ENCODE results near the gene PIAS1. TPM values are rescaled to one million over a fixed set of nuclear protein-coding genes. Genes with fewer than 3 reads are reported as not detected.
"Not testable (repeated sequence)": the region's sequence is repeated elsewhere in the genome, so short reads cannot be mapped to it uniquely, and the experiment has no call there.

PIAS1 gene
- total RNA-seq, 4 donors from 2014 or later: 91.6 to 202 (median 111) TPM

- DNase-seq: no peak
- no peaks in the 10 kb centered on the region for H3K36me3 ChIP-seq
- H3K9me3 ChIP-seq: no peaks in the 10 kb centered on the region
- intact Hi-C loops (cut with DNase I): no loop called here
- WGBS, 2 donors: 93% methylated on average over 6 of the region's 6 CpGs
- H3K27ac ChIP-seq: no peak overlapping the region
- TF ChIP-seq POLR2A (IDR thresholded peaks at IDR 0.05) (no peak), CTCF (IDR thresholded peaks at IDR 0.05) (no peak)
- H3K27me3 ChIP-seq: no peaks in the 10 kb centered on the region
- H3K4me1 ChIP-seq: peaks cover 1 to 13% of the 10 kb centered on the region in 2 donors
- no peak overlapping the region for H3K4me3 ChIP-seq (replicated peaks in 1 of 3)
Observed at GRCh38 chr15:68223171-68223570, 169.1 kb downstream of the PIAS1 start.

- Histone ChIP-seq H3K9me3 (no peaks in the 10 kb centered on the region), H3K27me3 (no peaks in the 10 kb centered on the region), H3K27ac (no peak overlapping the region), H3K4me3 (replicated peaks in 1 of 3) (no peak overlapping the region), H3K4me1 (peaks cover 9 to 19% of the 10 kb centered on the region in 2 donors), H3K36me3 (no peaks in the 10 kb centered on the region)
- no peak for DNase-seq
- WGBS, 2 donors: 62 to 96% methylated on average over 3 of the region's 3 CpGs
- intact Hi-C loops (cut with DNase I): no loop called here
- TF ChIP-seq CTCF (IDR thresholded peaks at IDR 0.05) (no peak), POLR2A (IDR thresholded peaks at IDR 0.05) (no peak)
Observed at GRCh38 chr15:68224108-68224507, 170.0 kb downstream of the PIAS1 start.

GRCh38 chr15:68224546-68225250 is 170.6 kb downstream of the PIAS1 start:
- H3K27me3 ChIP-seq: no peaks in the 10 kb centered on the region
- no peak for DNase-seq
- H3K4me1 ChIP-seq: peaks cover 9 to 19% of the 10 kb centered on the region in 2 donors
- H3K36me3 ChIP-seq: no peaks in the 10 kb centered on the region
- H3K4me3 ChIP-seq (replicated peaks in 1 of 3): no peak overlapping the region
- no peak overlapping the region for H3K27ac ChIP-seq
- H3K9me3 ChIP-seq: no peaks in the 10 kb centered on the region
- TF ChIP-seq CTCF (IDR thresholded peaks at IDR 0.05) (no peak), POLR2A (IDR thresholded peaks at IDR 0.05) (no peak)
- 86 to 89% methylated on average over 3 of the region's 3 CpGs for WGBS, 2 donors
- intact Hi-C loops (cut with DNase I): no loop called here

- 95 to 96% methylated on average over 4 of the region's 4 CpGs for WGBS, 2 donors
- H3K27me3 ChIP-seq; H3K36me3 ChIP-seq; H3K27ac ChIP-seq; H3K9me3 ChIP-seq; intact Hi-C loops (cut with DNase I); DNase-seq; H3K4me3 ChIP-seq (replicated peaks in 1 of 3): not testable (repeated sequence)
- peaks cover 13 to 25% of the 10 kb centered on the region in 2 donors for H3K4me1 ChIP-seq
Observed at GRCh38 chr15:68225442-68225841, 171.3 kb downstream of the PIAS1 start.

- no peak overlapping the region for H3K27ac ChIP-seq
- H3K36me3 ChIP-seq: no peaks in the 10 kb centered on the region
- TF ChIP-seq POLR2A (IDR thresholded peaks at IDR 0.05): no peak
- TF ChIP-seq CTCF (IDR thresholded peaks at IDR 0.05): no peak
- H3K4me3 ChIP-seq (replicated peaks in 1 of 3): no peak overlapping the region
- no peaks in the 10 kb centered on the region for H3K27me3 ChIP-seq
- WGBS, 2 donors: 88 to 89% methylated on average over 3 to 9 of the region's 9 CpGs
- intact Hi-C loops (cut with DNase I): no loop called here
- no peaks in the 10 kb centered on the region for H3K9me3 ChIP-seq
- no peak for DNase-seq
- H3K4me1 ChIP-seq: peaks cover 13 to 25% of the 10 kb centered on the region in 2 donors
Observed at GRCh38 chr15:68227643-68228142, 173.6 kb downstream of the PIAS1 start.
